ENCODE data around the gene DTWD2. TPM values are rescaled to one million over a fixed set of nuclear protein-coding genes. Genes with fewer than 3 reads are reported as not detected.

The DTWD2 gene
- total RNA-seq, 1 experiment from 2014 or later: 10.1 TPM

- Mint-ChIP-seq H3K36me3 (ENCODE audit: insufficient read depth, unreplicated experiment) (no peaks in the 10 kb centered on the region), H3K4me3 (ENCODE audit: unreplicated experiment) (no peak overlapping the region), H3K9me3 (ENCODE audit: unreplicated experiment) (peaks cover 6% of the 10 kb centered on the region), H3K27ac (ENCODE audit: low read depth, unreplicated experiment) (no peak overlapping the region), H3K4me1 (ENCODE audit: insufficient read depth, unreplicated experiment) (peaks cover 12% of the 10 kb centered on the region), H3K27me3 (ENCODE audit: insufficient read depth, unreplicated experiment) (no peaks in the 10 kb centered on the region)
- CTCF ChIA-PET: interaction anchor here (0.6 to 1.1 kb wide), 3 partner anchors 16 to 379 kb away, joined by 3 read pairs; no protein-coding TSS in a partner anchor
- intact Hi-C loops (cut with micrococcal nuclease): no loop called here
- no peak for DNase-seq (ENCODE audit: unreplicated experiment)
- POLR2A ChIA-PET: interaction anchor here (0.6 to 1.4 kb wide), 2 partner anchors 37 to 458 kb away, joined by 3 to 5 read pairs; partner anchors contain the start of gene DMXL1
- no TSS peak for BruUV-seq (replicated peaks)
- no peak for TF ChIP-seq CTCF (IDR thresholded peaks at IDR 0.05; ENCODE audit: unreplicated experiment)
Measured at GRCh38 chr5:119033135-119033534, 44.8 kb upstream of the DTWD2 start.

- DNase-seq (ENCODE audit: unreplicated experiment): no peak
- Mint-ChIP-seq H3K9me3 (ENCODE audit: unreplicated experiment) (peaks cover 6% of the 10 kb centered on the region), H3K4me1 (ENCODE audit: insufficient read depth, unreplicated experiment) (peaks cover 12% of the 10 kb centered on the region), H3K4me3 (ENCODE audit: unreplicated experiment) (no peak overlapping the region), H3K27me3 (ENCODE audit: insufficient read depth, unreplicated experiment) (no peaks in the 10 kb centered on the region), H3K36me3 (ENCODE audit: insufficient read depth, unreplicated experiment) (no peaks in the 10 kb centered on the region), H3K27ac (ENCODE audit: low read depth, unreplicated experiment) (no peak overlapping the region)
- intact Hi-C loops (cut with micrococcal nuclease): no loop called here
- no TSS peak for BruUV-seq (replicated peaks)
- no peak for TF ChIP-seq CTCF (IDR thresholded peaks at IDR 0.05; ENCODE audit: unreplicated experiment)
- ChIA-PET POLR2A (interaction anchor here (0.6 to 1.4 kb wide), 2 partner anchors 38 to 458 kb away, joined by 3 to 5 read pairs; partner anchors contain the start of gene DMXL1), CTCF (interaction anchor here (0.6 to 1.1 kb wide), 3 partner anchors 16 to 379 kb away, joined by 3 read pairs; no protein-coding TSS in a partner anchor)
Measured at GRCh38 chr5:119032656-119033055, 44.3 kb upstream of the DTWD2 start.

GRCh38 chr5:119031905-119032304 is 43.6 kb upstream of the DTWD2 start:
- peaks cover 6% of the 10 kb centered on the region for H3K9me3 Mint-ChIP-seq (ENCODE audit: unreplicated experiment)
- no TSS peak for BruUV-seq (replicated peaks)
- no peak overlapping the region for H3K4me3 Mint-ChIP-seq (ENCODE audit: unreplicated experiment)
- H3K4me1 Mint-ChIP-seq (ENCODE audit: insufficient read depth, unreplicated experiment): peaks cover 12% of the 10 kb centered on the region
- ChIA-PET CTCF (interaction anchor here (1.1 kb wide), 1 partner anchor 380 kb away, joined by 3 read pairs; no protein-coding TSS in a partner anchor), POLR2A (interaction anchor here (1.4 kb wide), 1 partner anchor 38 kb away, joined by 5 read pairs; the partner anchor contains the start of gene DMXL1)
- intact Hi-C loops (cut with micrococcal nuclease): no loop called here
- no peak overlapping the region for H3K27ac Mint-ChIP-seq (ENCODE audit: low read depth, unreplicated experiment)
- H3K36me3 Mint-ChIP-seq (ENCODE audit: insufficient read depth, unreplicated experiment): no peaks in the 10 kb centered on the region
- no peaks in the 10 kb centered on the region for H3K27me3 Mint-ChIP-seq (ENCODE audit: insufficient read depth, unreplicated experiment)
- TF ChIP-seq CTCF (IDR thresholded peaks at IDR 0.05; ENCODE audit: unreplicated experiment): no peak
- peak; percentile 43 for DNase-seq (ENCODE audit: unreplicated experiment)

GRCh38 chr5:119031011-119031886 is 42.9 kb upstream of the DTWD2 start:
- no peak for TF ChIP-seq CTCF (IDR thresholded peaks at IDR 0.05; ENCODE audit: unreplicated experiment)
- Mint-ChIP-seq H3K27ac (ENCODE audit: low read depth, unreplicated experiment) (no peak overlapping the region), H3K4me3 (ENCODE audit: unreplicated experiment) (no peak overlapping the region), H3K4me1 (ENCODE audit: insufficient read depth, unreplicated experiment) (peaks cover 10% of the 10 kb centered on the region), H3K9me3 (ENCODE audit: unreplicated experiment) (peaks cover 6% of the 10 kb centered on the region), H3K27me3 (ENCODE audit: insufficient read depth, unreplicated experiment) (no peaks in the 10 kb centered on the region), H3K36me3 (ENCODE audit: insufficient read depth, unreplicated experiment) (no peaks in the 10 kb centered on the region)
- ChIA-PET CTCF (interaction anchor here (0.6 to 1.4 kb wide), 3 partner anchors 10 to 303 kb away, joined by 3 read pairs; no protein-coding TSS in a partner anchor), POLR2A (no interaction called here)
- DNase-seq (ENCODE audit: unreplicated experiment): no peak
- BruUV-seq (replicated peaks): no TSS peak
- intact Hi-C loops (cut with micrococcal nuclease): no loop called here

All from MCF 10A (cell line).